ENCODE results near the gene ERGIC1. TPM values are rescaled to one million over a fixed set of nuclear protein-coding genes. Genes with fewer than 3 reads are reported as not detected.

The ERGIC1 gene
- 111 and 118 TPM in 2 replicates for total RNA-seq

GRCh38 chr5:172833686-172834414 is at the start of gene ERGIC1:
ERGIC1 (plus strand) TSS chr5:172834251; CDS start chr5:172834414, 163 bp downstream.

GRCh38 chr5:172983542-172984243 is 149.6 kb downstream of the ERGIC1 start, which contains the start of gene ATP6V0E1:
ATP6V0E1 (plus strand) TSS chr5:172983771; CDS start chr5:172983861, 90 bp downstream.

Other genes with a start within 250 kb of the ERGIC1 start
- gene NEURL1B, start 193.0 kb upstream of the ERGIC1 start, total RNA-seq: 4.7 and 11.4 TPM in 2 replicates
- gene DUSP1, start 63.1 kb upstream of the ERGIC1 start, total RNA-seq: 94.5 and 162 TPM in 2 replicates
- 50.5 and 75.4 TPM in 2 replicates for gene RPL26L1, start 125.2 kb downstream of the ERGIC1 start, total RNA-seq
- 152 and 202 TPM in 2 replicates for gene ATP6V0E1, start 149.5 kb downstream of the ERGIC1 start, total RNA-seq
- 15.5 and 24.9 TPM in 2 replicates for gene CREBRF, start 222.1 kb downstream of the ERGIC1 start, total RNA-seq